ENCODE results near the gene SEZ6. TPM values are rescaled to one million over a fixed set of nuclear protein-coding genes. Genes with fewer than 3 reads are reported as not detected.

Gene SEZ6
- total and polyA plus RNA-seq, 4 donors = not detected

DNA sequence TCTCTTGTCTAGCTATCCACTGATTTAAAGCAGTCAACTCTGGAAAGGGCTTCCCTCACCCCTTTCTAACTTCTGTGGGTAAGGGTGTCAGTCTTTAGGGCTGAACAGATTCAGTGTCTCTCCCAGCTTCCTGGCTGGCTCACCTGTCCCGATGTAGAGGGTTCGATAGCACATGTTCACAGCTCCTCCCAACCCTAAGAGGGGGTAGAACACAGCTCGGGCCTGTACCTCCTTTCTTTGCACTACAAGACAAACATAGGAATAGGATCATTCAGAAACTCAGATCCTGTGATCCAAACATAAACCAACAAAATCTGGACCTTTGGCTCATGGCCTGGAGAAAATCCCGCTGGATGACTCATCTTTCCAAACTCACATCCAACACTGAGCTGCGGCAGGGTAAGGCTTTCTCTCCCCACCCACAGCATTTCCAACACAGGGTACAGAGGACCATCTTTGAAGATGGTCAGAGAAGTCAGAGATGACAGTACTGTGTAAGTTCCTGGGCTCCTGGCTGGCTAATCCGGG is 97.1 kb downstream of the SEZ6 start:
- DNase-seq (no peak), ATAC-seq (ENCODE audit: low FRiP score) (peak; percentile 80)
- peak overlapping the region in 1 of 2 donors; percentile 72 for H3K27ac ChIP-seq (ENCODE audit: low read depth in 1 of 2, low read length in 2 of 2)
- 13 to 16% methylated on average over 6 of the region's 6 CpGs for WGBS, 2 donors
- H3K4me3 ChIP-seq (ENCODE audit: low read length in 2 of 2) = no peak overlapping the region
- intact Hi-C loops (cut with DNase I) = no loop called here
- no peaks in the 10 kb centered on the region for H3K4me1 ChIP-seq (ENCODE audit: control insufficient read depth in 1 of 2, insufficient read depth in 2 of 2, low read length in 2 of 2)
- H3K9me3 ChIP-seq (ENCODE audit: control insufficient read depth, low read length) = no peaks in the 10 kb centered on the region
- no peaks in the 10 kb centered on the region for H3K27me3 ChIP-seq (ENCODE audit: control insufficient read depth in 1 of 2, insufficient read depth in 2 of 2, low read length in 1 of 2)
- H3K36me3 ChIP-seq (ENCODE audit: control insufficient read depth in 1 of 2, insufficient read depth in 2 of 2, low read length in 1 of 2) = peaks cover 3 to 21% of the 10 kb centered on the region in 2 donors

DNA sequence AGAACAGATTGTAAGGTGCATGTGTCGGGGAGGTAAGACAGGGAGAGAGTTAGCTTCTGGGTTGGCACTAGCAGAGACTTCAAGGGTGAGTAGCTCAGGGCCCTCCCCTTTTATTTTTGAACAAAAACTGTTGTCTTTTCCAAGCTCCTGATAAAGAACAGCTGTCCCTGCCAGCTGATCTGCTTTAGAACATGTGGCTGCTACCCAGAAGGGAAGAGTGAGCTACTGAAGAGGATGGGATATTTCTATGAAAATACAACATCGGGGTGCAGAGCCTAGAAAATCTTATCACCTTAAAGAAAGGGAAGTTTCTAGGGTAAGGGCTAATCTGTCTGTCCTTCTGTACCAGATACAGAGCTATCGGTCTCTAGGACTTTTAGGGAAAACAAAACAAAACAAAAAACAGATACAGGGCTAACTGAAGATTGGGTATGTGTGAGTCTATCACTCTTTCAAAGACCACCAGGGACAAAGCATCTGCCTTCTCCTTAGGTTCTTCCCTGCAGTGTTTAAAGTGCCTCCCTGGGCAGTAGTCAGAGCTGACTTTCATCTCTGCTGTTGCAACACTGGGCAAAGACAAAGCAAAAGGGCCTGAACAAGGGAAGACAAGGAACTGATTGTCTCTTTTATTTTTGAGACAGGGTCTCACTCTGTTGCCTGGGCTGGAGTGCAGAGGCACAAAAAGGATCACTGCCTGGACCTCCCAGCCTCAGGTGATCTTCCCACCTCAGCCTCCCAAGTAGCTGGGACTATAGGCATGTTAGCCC is 97.9 kb downstream of the SEZ6 start:
- ATAC-seq (ENCODE audit: low FRiP score) = no peak
- Histone ChIP-seq H3K27me3 (ENCODE audit: control insufficient read depth in 1 of 2, insufficient read depth in 2 of 2, low read length in 1 of 2) (no peaks in the 10 kb centered on the region), H3K36me3 (ENCODE audit: control insufficient read depth in 1 of 2, insufficient read depth in 2 of 2, low read length in 1 of 2) (peaks cover 3 to 17% of the 10 kb centered on the region in 2 donors), H3K4me1 (ENCODE audit: control insufficient read depth in 1 of 2, insufficient read depth in 2 of 2, low read length in 2 of 2) (no peaks in the 10 kb centered on the region), H3K4me3 (ENCODE audit: low read length in 2 of 2) (no peak overlapping the region), H3K9me3 (ENCODE audit: control insufficient read depth, low read length) (no peaks in the 10 kb centered on the region), H3K27ac (ENCODE audit: low read depth in 1 of 2, low read length in 2 of 2) (no peak overlapping the region)
- 64 to 67% methylated on average over 3 of the region's 3 CpGs for WGBS, 2 donors
- intact Hi-C loops (cut with DNase I) = no loop called here
- no peak for DNase-seq

DNA sequence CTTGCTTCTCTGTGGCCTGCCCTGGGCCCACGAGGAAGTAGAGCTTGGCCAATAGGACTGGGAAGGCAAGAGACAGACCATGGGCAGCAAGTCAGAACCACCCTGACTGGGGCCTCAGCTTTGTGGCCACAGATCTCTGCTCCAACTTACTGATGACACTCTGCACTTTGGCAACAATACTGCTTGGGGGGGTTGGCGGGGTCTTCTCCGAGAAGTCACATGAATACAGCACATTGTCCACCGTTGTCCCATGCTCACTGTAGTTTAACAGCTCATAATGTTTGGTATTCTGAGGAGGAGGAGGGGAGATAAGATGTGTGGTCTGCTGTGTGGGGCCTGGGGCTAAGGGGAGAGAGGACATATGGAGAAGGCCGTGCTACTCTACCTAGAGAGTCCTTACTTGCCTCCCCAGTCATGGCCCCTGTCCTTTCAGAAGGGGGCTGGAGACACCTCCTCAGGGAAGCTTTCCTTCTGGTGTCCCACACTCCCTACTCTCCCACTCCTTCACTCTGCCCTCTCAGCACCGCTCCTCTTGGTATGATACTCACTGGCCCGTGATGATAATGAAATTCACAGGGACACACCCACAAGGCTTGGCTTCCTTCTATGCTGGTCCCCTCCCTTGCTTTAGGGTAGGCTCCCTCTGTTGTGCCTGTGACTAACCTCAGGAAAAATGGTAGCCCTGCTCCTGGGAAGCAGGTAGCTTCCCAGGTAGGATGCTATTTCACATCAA is 99.0 kb downstream of the SEZ6 start:
- H3K4me3 ChIP-seq (ENCODE audit: low read length in 2 of 2) = no peak overlapping the region
- DNase-seq (no peak), ATAC-seq (ENCODE audit: low FRiP score) (no peak)
- no peaks in the 10 kb centered on the region for H3K4me1 ChIP-seq (ENCODE audit: control insufficient read depth in 1 of 2, insufficient read depth in 2 of 2, low read length in 2 of 2)
- intact Hi-C loops (cut with DNase I) = no loop called here
- H3K27me3 ChIP-seq (ENCODE audit: control insufficient read depth in 1 of 2, insufficient read depth in 2 of 2, low read length in 1 of 2) = no peaks in the 10 kb centered on the region
- H3K9me3 ChIP-seq (ENCODE audit: control insufficient read depth, low read length) = no peaks in the 10 kb centered on the region
- 76 to 77% methylated on average over 7 of the region's 7 CpGs for WGBS, 2 donors
- H3K36me3 ChIP-seq (ENCODE audit: control insufficient read depth in 1 of 2, insufficient read depth in 2 of 2, low read length in 1 of 2) = peaks cover 0 to 10% of the 10 kb centered on the region in 2 donors
- no peak overlapping the region for H3K27ac ChIP-seq (ENCODE audit: low read depth in 1 of 2, low read length in 2 of 2)

DNA sequence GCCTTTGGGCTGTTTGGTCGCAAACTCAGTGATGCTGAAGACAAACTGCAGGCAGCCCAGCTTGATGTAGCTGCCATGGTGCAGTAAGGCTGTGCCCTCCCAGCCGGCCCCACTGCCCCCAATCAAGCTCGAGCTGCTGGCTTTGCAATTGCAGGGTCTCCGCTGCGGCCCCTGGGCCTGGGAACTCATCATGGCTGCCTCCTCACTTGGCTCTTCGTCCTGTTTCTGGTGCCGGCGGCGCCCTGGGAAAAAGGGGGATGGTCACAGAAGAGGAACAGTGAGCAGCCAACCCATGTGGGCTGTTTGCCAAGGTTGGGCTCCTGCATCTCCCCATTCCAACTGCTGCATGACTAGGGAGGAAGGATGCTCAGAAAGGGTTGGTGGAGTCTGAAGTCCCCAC is 99.6 kb downstream of the SEZ6 start:
- intact Hi-C loops (cut with DNase I) = no loop called here
- Histone ChIP-seq H3K27me3 (ENCODE audit: control insufficient read depth in 1 of 2, insufficient read depth in 2 of 2, low read length in 1 of 2) (no peaks in the 10 kb centered on the region), H3K4me1 (ENCODE audit: control insufficient read depth in 1 of 2, insufficient read depth in 2 of 2, low read length in 2 of 2) (no peaks in the 10 kb centered on the region), H3K36me3 (ENCODE audit: control insufficient read depth in 1 of 2, insufficient read depth in 2 of 2, low read length in 1 of 2) (peaks cover 0 to 7% of the 10 kb centered on the region in 2 donors), H3K27ac (ENCODE audit: low read depth in 1 of 2, low read length in 2 of 2) (no peak overlapping the region), H3K4me3 (ENCODE audit: low read length in 2 of 2) (no peak overlapping the region), H3K9me3 (ENCODE audit: control insufficient read depth, low read length) (no peaks in the 10 kb centered on the region)
- DNase-seq = no peak
- ATAC-seq (ENCODE audit: low FRiP score) = no peak
- 53 to 71% methylated on average over 8 to 9 of the region's 9 CpGs for WGBS, 2 donors

Other genes with a start within 250 kb of the SEZ6 start
- gene FAM222B, start 163.2 kb downstream of the SEZ6 start, total RNA-seq = 10 to 100 TPM; 18.4 to 18.7 TPM
- gene FAM222B, start 163.2 kb downstream of the SEZ6 start, polyA plus RNA-seq = 1 to 10 TPM; 3.6 to 4.6 TPM
- 10 to 100 TPM; 17.1 to 20.0 TPM for gene ERAL1, start 151.0 kb downstream of the SEZ6 start, total RNA-seq
- 10 to 100 TPM; 16.7 to 21.5 TPM for gene ERAL1, start 151.0 kb downstream of the SEZ6 start, polyA plus RNA-seq
- gene FLOT2, start 108.3 kb downstream of the SEZ6 start, total RNA-seq = 100 to 1,000 TPM in 1 of 2 donors, 10 to 100 TPM in 1; 99.1 to 108 TPM
- gene FLOT2, start 108.3 kb downstream of the SEZ6 start, polyA plus RNA-seq = 10 to 100 TPM; 51.8 to 58.3 TPM
- gene DHRS13, start 103.0 kb downstream of the SEZ6 start, total RNA-seq = 1 to 10 TPM; 4.3 to 6.1 TPM
- 1 to 10 TPM in 1 of 2 donors, under 1 TPM in 1; 0.75 to 2.7 TPM for gene DHRS13, start 103.0 kb downstream of the SEZ6 start, polyA plus RNA-seq
- gene PHF12, start 54.5 kb downstream of the SEZ6 start, total RNA-seq = 10 to 100 TPM; 30.5 to 47.0 TPM
- 10 to 100 TPM; 10.1 to 29.4 TPM for gene PHF12, start 54.5 kb downstream of the SEZ6 start, polyA plus RNA-seq
- 1 to 10 TPM; 1.6 to 2.1 TPM for gene PIPOX, start 37.1 kb upstream of the SEZ6 start, total RNA-seq
- gene PIPOX, start 37.1 kb upstream of the SEZ6 start, polyA plus RNA-seq = 1 to 10 TPM; 2.0 to 2.4 TPM
- gene MYO18A, start 174.4 kb upstream of the SEZ6 start, total RNA-seq = 100 to 1,000 TPM; 102 to 116 TPM
- 100 to 1,000 TPM in 1 of 2 donors, 10 to 100 TPM in 1; 17.4 to 107 TPM for gene MYO18A, start 174.4 kb upstream of the SEZ6 start, polyA plus RNA-seq
- gene CRYBA1, start 240.8 kb upstream of the SEZ6 start, total RNA-seq = not detected
- not detected for gene CRYBA1, start 240.8 kb upstream of the SEZ6 start, polyA plus RNA-seq